ENCODE data around the gene SNCA.
A peak's percentile ranks its signal among the peaks of the same experiment; 100 is the strongest.

SNCA gene

GRCh38 chr4:89755220-89755619 lies 81.7 kb downstream of the SNCA start:
- ChIA-PET POLR2A (no interaction called here), CTCF (interaction anchor here (0.5 kb wide), 1 partner anchor 133 kb away, joined by 3 read pairs; no protein-coding TSS in a partner anchor)
- Histone ChIP-seq H3K4me3 (ENCODE audit: low read depth, low read length) (no peak overlapping the region), H3K27ac (ENCODE audit: extremely low read depth, low read depth, low read length) (no peak overlapping the region), H3K4me1 (ENCODE audit: control insufficient read depth, insufficient read depth, low read length) (peaks cover 15% of the 10 kb centered on the region), H3K9me3 (ENCODE audit: control insufficient read depth, insufficient read depth, low read depth, low read length) (no peaks in the 10 kb centered on the region), H3K36me3 (ENCODE audit: control insufficient read depth in 2 of 2, insufficient read depth in 1 of 2, low read length in 2 of 2) (no peaks in the 10 kb centered on the region)
- no peak for TF ChIP-seq ZNF214 (tag by site-specific recombination; IDR thresholded peaks at IDR 0.05; ENCODE audit: borderline replicate concordance)

GRCh38 chr4:89754531-89754930 lies 82.4 kb downstream of the SNCA start:
- Histone ChIP-seq H3K9me3 (ENCODE audit: control insufficient read depth, insufficient read depth, low read depth, low read length) (no peaks in the 10 kb centered on the region), H3K4me3 (ENCODE audit: low read depth, low read length) (no peak overlapping the region), H3K27ac (ENCODE audit: extremely low read depth, low read depth, low read length) (no peak overlapping the region), H3K4me1 (ENCODE audit: control insufficient read depth, insufficient read depth, low read length) (peaks cover 15% of the 10 kb centered on the region), H3K36me3 (ENCODE audit: control insufficient read depth in 2 of 2, insufficient read depth in 1 of 2, low read length in 2 of 2) (no peaks in the 10 kb centered on the region)
- CTCF ChIA-PET: interaction anchor here (0.5 kb wide), 1 partner anchor 133 kb away, joined by 3 read pairs; no protein-coding TSS in a partner anchor
- POLR2A ChIA-PET: no interaction called here
- no peak for TF ChIP-seq KLF8 (tag by site-specific recombination; IDR thresholded peaks at IDR 0.05)
- no peak for TF ChIP-seq YY1 (tag by site-specific recombination; IDR thresholded peaks at IDR 0.05)
- TF ChIP-seq ZNF121 (tag by site-specific recombination; IDR thresholded peaks at IDR 0.05): no peak
- TF ChIP-seq ZXDB (tag by site-specific recombination; IDR thresholded peaks at IDR 0.05): no peak
- TF ChIP-seq KLF16 (tag by site-specific recombination; IDR thresholded peaks at IDR 0.05): no peak
- TF ChIP-seq ZNF510 (tag by site-specific recombination; IDR thresholded peaks at IDR 0.05; ENCODE audit: insufficient replicate concordance): no peak
- no peak for TF ChIP-seq SETDB1 (IDR thresholded peaks at IDR 0.05; ENCODE audit: insufficient read length, low read length)
- no peak for TF ChIP-seq ZBTB8A (tag by site-specific recombination; IDR thresholded peaks at IDR 0.05)
- no peak for TF ChIP-seq RBAK (tag by site-specific recombination; IDR thresholded peaks at IDR 0.05)
- TF ChIP-seq KLF10 (tag by site-specific recombination; IDR thresholded peaks at IDR 0.05): no peak
- TF ChIP-seq ZNF133 (tag by site-specific recombination; IDR thresholded peaks at IDR 0.05): no peak
- TF ChIP-seq, protein P1, sequence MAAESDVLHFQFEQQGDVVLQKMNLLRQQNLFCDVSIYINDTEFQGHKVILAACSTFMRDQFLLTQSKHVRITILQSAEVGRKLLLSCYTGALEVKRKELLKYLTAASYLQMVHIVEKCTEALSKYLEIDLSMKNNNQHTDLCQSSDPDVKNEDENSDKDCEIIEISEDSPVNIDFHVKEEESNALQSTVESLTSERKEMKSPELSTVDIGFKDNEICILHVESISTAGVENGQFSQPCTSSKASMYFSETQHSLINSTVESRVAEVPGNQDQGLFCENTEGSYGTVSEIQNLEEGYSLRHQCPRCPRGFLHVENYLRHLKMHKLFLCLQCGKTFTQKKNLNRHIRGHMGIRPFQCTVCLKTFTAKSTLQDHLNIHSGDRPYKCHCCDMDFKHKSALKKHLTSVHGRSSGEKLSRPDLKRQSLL (tag by site-specific recombination; IDR thresholded peaks at IDR 0.05): no peak

DNA sequence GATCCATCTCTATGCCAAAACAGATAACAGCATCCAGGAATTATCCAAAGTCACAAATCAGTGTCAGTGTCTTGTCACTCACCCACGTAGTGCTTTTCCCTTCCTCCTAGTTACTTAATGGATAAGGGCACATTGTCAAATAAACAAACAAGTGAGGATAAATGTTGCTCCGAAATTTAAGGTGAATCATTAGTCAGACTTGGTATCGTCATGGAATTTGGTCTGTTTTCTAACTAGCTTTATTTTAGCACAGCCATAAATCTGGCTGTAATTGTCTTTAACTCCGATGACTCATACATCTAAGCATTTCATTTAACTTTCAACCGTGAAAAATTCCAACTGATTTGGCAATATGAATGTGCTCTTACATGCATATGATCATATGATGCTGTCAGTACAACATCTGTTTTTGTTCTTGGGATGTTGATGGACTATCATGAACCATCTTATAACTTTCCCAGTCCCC lies 83.3 kb downstream of the SNCA start:
- Histone ChIP-seq H3K4me3 (ENCODE audit: low read depth, low read length) (no peak overlapping the region), H3K36me3 (ENCODE audit: control insufficient read depth in 2 of 2, insufficient read depth in 1 of 2, low read length in 2 of 2) (no peaks in the 10 kb centered on the region), H3K4me1 (ENCODE audit: control insufficient read depth, insufficient read depth, low read length) (peaks cover 15% of the 10 kb centered on the region), H3K27ac (ENCODE audit: extremely low read depth, low read depth, low read length) (peak overlapping the region; percentile 10), H3K9me3 (ENCODE audit: control insufficient read depth, insufficient read depth, low read depth, low read length) (no peaks in the 10 kb centered on the region)
- POLR2A ChIA-PET: no interaction called here
- CTCF ChIA-PET: no interaction called here
- TF ChIP-seq ZNF518A (tag by site-specific recombination; conservative IDR thresholded peaks at IDR 0.05; ENCODE audit: low read depth) (peak; percentile 23; the same call in 1 of the 2 replicates), BCL6B (tag by site-specific recombination; IDR thresholded peaks at IDR 0.05) (peak; percentile 73), ZNF629 (tag by site-specific recombination; IDR thresholded peaks at IDR 0.05) (peak; percentile 92), ZNF133 (tag by site-specific recombination; IDR thresholded peaks at IDR 0.05) (no peak), TSHZ1 (tag by site-specific recombination; IDR thresholded peaks at IDR 0.05; ENCODE audit: borderline replicate concordance) (peak; percentile 78), ZNF560 (tag by site-specific recombination; IDR thresholded peaks at IDR 0.05; ENCODE audit: borderline replicate concordance) (no peak)

Data from HEK293 (cell line).